ENCODE data around the gene FTO. TPM values are rescaled to one million over a fixed set of nuclear protein-coding genes. Genes with fewer than 3 reads are reported as not detected.

Gene FTO
- total RNA-seq, 1 donor from 2014 or later, result 50.2 TPM

DNA sequence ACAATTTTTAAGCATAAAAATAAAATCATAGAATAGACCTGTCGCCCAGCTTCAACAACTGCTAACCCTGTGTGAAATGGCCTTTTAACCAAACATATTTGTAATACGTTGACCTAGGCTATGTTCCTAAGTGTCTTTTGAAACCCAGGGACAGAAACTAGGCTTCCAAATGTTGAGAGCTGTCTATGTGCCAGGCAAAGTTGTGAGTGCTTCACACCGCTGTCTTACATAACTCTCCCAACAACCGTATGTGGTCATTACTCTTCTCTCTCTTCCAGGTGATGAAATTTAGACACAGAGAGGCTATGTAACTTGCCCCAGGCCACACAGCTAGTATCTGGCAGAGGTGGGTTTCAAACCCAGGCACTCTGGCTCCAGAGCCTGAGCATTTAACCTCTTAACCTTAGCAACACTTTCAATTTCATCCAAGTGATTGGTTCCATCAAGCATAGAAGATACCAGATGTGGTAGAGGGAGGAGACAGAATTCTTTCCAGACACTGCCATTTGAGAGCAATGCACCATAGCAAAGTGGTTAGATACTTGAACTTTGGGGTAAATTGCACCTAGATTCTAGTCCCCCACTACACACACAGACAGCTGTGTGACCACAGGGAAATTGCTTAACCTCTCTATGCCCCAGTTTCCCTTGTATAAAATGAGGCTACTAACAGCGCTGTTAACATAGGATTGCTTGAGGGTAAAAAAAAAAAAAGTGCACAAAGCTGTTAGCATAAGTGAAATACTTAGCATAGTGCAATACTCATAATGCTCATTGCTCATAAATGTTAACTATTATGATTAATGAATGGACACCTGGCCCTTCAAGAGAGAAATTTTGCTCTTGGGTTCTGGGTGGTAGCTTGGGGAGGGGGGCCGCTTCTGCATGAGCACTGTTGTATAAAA, 422.0 kb downstream of the FTO start:
- Histone ChIP-seq H3K27me3 (no peaks in the 10 kb centered on the region), H3K27ac (no peak overlapping the region), H3K36me3 (no peaks in the 10 kb centered on the region), H3K4me3 (no peak overlapping the region), H3K4me1 (no peaks in the 10 kb centered on the region), H3K9me3 (no peaks in the 10 kb centered on the region)
- intact Hi-C loops (cut with DNase I), result no loop called here
- TF ChIP-seq, protein P1, sequence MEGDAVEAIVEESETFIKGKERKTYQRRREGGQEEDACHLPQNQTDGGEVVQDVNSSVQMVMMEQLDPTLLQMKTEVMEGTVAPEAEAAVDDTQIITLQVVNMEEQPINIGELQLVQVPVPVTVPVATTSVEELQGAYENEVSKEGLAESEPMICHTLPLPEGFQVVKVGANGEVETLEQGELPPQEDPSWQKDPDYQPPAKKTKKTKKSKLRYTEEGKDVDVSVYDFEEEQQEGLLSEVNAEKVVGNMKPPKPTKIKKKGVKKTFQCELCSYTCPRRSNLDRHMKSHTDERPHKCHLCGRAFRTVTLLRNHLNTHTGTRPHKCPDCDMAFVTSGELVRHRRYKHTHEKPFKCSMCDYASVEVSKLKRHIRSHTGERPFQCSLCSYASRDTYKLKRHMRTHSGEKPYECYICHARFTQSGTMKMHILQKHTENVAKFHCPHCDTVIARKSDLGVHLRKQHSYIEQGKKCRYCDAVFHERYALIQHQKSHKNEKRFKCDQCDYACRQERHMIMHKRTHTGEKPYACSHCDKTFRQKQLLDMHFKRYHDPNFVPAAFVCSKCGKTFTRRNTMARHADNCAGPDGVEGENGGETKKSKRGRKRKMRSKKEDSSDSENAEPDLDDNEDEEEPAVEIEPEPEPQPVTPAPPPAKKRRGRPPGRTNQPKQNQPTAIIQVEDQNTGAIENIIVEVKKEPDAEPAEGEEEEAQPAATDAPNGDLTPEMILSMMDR (IDR thresholded peaks at IDR 0.05), result no peak
- DNase-seq (ENCODE audit: low spot score in 2 of 2), result no peak

DNA sequence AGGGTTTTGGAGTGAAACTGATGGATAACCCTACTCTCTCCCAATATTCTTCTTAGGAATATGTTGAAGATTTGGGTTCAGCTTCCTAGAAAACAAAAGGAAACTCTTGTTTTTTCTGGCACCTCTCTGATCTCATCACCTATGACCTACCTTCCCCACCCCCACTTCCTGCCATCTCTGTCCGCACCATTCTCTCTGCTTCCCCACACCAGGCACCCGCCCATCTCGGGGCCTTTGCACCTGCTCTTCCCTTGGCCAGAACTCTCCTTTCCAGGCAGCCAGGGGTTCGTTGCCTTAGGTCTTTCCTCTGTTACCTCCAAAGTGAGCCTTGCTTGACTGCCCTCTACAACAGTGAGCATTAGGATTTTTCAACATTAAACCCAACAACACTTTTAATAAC, 423.0 kb downstream of the FTO start:
- no peak overlapping the region for H3K27ac ChIP-seq
- intact Hi-C loops (cut with DNase I), result no loop called here
- TF ChIP-seq, protein P1 (IDR thresholded peaks at IDR 0.05), result no peak

DNA sequence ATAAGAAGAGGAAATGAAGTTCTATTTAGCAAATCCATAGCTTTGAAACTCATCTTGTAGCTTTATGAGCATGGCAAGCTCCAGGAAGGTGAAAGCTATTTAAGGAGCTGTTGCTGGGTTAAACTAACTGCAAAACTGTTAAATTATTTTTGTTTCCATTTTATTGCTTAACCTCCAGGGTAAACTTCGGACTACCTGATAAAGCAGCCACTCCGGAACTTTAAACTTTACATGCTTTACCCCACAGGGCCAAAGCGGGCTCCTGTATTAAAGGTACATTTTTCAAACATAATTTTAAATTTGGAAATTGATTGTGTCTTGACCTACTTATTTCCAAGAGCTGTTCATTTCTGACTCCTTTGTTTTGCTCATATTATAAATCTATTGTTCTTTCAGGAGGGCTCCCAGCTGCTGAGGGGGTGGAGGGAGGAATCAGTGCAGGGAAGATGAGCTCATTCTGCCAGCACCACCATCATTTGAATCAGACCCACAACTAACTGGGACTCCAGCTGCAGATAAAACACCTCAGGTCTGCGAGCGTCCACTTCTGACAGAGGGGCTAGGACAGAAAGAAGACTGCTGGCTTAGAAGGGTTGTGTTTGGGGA, 424.8 kb downstream of the FTO start:
- TF ChIP-seq, protein P1 (IDR thresholded peaks at IDR 0.05), result no peak

More for the DNA sequence above, 423.0 kb downstream of the FTO start:
- Histone ChIP-seq H3K27me3 (no peaks in the 10 kb centered on the region), H3K4me1 (no peaks in the 10 kb centered on the region), H3K4me3 (no peak overlapping the region), H3K36me3 (no peaks in the 10 kb centered on the region), H3K9me3 (no peaks in the 10 kb centered on the region)
- no peak for DNase-seq (ENCODE audit: low spot score in 2 of 2)

DNA sequence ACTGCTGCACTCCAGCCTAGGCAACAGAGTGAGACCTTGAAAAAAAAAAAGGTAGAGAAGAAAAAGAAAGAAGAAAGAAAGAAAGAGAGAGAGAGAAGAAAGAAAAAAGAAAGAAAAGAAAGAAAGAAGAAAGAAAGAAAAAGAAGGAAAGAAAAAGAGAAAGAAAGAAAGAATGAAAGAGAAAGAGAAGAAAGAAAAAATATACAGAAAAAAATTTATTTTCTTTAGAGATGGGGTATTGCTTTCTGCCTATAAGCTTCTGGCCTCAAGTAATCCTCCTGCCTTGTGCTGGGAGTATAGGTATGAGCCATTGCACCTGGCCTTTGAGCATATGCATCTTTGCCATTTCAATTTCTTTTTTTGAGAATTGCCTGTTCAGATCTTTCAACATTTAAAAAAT, 425.9 kb downstream of the FTO start:
- no peak overlapping the region for H3K4me3 ChIP-seq
- H3K27me3 ChIP-seq, result no peaks in the 10 kb centered on the region
- H3K27ac ChIP-seq, result no peak overlapping the region
- TF ChIP-seq, protein P1 (IDR thresholded peaks at IDR 0.05), result no peak
- H3K4me1 ChIP-seq, result no peaks in the 10 kb centered on the region
- H3K36me3 ChIP-seq, result no peaks in the 10 kb centered on the region
- H3K9me3 ChIP-seq, result no peaks in the 10 kb centered on the region
- DNase-seq (ENCODE audit: low spot score in 2 of 2), result no peak
- intact Hi-C loops (cut with DNase I), result no loop called here

More for the DNA sequence above, 424.8 kb downstream of the FTO start:
- no peaks in the 10 kb centered on the region for H3K36me3 ChIP-seq
- no peak for DNase-seq (ENCODE audit: low spot score in 2 of 2)
- no peaks in the 10 kb centered on the region for H3K9me3 ChIP-seq
- no peaks in the 10 kb centered on the region for H3K27me3 ChIP-seq
- H3K27ac ChIP-seq, result no peak overlapping the region
- intact Hi-C loops (cut with DNase I), result no loop called here
- no peak overlapping the region for H3K4me3 ChIP-seq
- H3K4me1 ChIP-seq, result no peaks in the 10 kb centered on the region

DNA sequence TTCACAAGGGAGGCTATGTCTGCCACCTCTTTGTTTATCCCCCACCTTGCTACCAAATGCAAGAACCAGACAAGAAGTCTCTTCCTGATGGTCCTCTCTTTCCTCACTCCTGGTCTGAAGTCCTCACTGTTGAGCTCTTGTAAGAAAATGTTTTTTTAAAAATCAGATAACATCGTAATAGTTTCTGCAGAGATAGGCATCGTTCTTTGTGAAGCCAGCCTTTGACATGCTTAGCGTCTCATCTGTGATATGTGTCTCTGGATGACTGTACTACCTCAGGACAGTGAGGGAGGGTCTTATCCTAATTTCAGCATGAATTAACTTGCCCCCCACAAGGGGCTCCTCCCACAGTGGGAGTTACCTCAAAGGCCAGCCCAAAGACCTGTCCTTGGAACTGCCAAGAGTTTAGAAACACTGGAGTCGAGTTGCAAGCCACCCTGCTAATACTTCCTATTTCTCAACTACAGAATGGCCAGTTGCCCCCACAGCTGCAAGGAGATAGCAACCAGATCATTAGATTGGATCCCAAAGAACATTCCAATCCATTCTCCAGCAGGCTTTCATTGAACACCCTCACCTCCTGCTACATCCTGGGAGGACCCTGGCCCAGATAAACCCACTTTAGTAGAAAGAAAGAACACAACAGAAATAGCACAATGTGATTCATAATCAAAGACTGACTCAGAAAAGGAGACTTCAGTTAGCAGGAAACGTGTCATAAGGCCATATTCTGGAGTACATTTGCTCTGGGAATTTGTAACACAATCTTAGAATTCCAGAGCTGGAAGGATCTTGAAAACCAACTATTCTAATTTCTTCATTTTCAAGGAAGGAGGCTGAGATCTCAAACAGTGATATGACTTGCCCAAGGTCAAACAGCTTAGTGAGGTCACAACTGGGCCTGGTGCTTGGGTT, 431.7 kb downstream of the FTO start:
- intact Hi-C loops (cut with DNase I), result no loop called here

More for the DNA sequence above, 431.7 kb downstream of the FTO start:
- no peaks in the 10 kb centered on the region for H3K4me1 ChIP-seq
- H3K36me3 ChIP-seq, result no peaks in the 10 kb centered on the region
- no peak for DNase-seq (ENCODE audit: low spot score in 2 of 2)
- H3K9me3 ChIP-seq, result no peaks in the 10 kb centered on the region
- H3K27me3 ChIP-seq, result no peaks in the 10 kb centered on the region
- TF ChIP-seq, protein P1 (IDR thresholded peaks at IDR 0.05), result no peak
- no peak overlapping the region for H3K27ac ChIP-seq
- no peak overlapping the region for H3K4me3 ChIP-seq
